Erythroblast (primary cell): ENCODE data around the gene AGPAT2.

Experiments
- GATA1 ChIP-seq: IDR thresholded peaks from 2 replicates; pipeline ENCODE4 v1.6.1; 2011; ENCODE audit warnings: low read depth, mild to moderate bottlenecking, control low read depth, low read length, moderate library complexity
- POLR2A ChIP-seq: IDR thresholded peaks from 2 replicates; pipeline ENCODE4 v1.6.1; 2011; ENCODE audit warnings: mild to moderate bottlenecking, low read length

DNA sequence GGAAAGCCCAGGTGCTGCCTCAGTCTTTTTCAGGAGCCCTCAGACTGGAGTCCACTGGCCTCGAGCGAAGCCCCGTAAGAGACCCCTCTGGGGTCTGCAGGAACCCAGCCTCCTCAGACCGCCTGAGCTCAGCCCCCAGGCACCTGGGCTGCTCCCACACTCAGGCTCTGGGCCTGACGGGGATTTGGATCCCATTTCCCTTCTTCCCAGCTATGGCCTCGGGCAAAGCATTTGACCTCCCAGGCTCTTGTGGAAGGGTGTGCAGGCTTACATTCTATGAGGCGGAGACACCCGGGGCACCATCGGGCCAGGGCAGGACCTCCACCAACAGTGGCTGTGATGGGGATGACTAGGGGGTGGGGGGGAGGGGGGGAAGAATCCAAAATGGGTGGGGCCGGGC is 4.5 kb downstream of the AGPAT2 start:
- TF ChIP-seq POLR2A: no peak
- TF ChIP-seq GATA1: no peak
